GM12892 (cell line): ENCODE data around the gene GLT6D1.

Experiments
- POLR2A ChIP-seq: IDR thresholded peaks from 2 replicates; pipeline ENCODE4 v1.6.1; 2011; ENCODE audit warnings: low read depth, low read length, control low read depth
- TAF1 ChIP-seq: IDR thresholded peaks from 2 replicates; pipeline ENCODE4 v1.6.1; 2011; ENCODE audit warnings: low read depth, mild to moderate bottlenecking, control low read depth, low read length, borderline replicate concordance

GRCh38 chr9:135608999-135609317 lies 30.4 kb downstream of the GLT6D1 start:
- TF ChIP-seq POLR2A = no peak
- no peak for TF ChIP-seq TAF1
